ENCODE data around the gene EEFSEC.

DNA sequence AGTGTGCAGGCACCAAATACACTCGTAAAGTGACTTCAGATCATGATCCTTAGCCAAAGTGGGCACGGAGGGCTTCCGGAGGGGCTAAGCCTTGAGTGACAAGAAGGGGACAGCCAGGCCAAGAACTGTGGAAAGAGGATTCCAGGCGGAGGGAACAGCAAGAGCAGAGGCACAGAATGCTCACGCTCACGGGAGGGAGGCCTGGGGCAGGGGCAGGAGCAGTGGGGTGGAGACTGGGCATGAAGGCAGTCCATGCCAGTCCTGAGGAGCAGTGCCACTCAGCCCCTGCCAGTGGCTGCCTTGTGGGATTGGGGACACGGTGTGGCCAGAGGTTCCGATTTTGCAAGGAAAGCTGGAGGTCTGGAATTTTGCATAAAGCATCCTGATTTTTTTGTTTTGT is 277.4 kb downstream of the EEFSEC start:
- TF ChIP-seq, protein P1, sequence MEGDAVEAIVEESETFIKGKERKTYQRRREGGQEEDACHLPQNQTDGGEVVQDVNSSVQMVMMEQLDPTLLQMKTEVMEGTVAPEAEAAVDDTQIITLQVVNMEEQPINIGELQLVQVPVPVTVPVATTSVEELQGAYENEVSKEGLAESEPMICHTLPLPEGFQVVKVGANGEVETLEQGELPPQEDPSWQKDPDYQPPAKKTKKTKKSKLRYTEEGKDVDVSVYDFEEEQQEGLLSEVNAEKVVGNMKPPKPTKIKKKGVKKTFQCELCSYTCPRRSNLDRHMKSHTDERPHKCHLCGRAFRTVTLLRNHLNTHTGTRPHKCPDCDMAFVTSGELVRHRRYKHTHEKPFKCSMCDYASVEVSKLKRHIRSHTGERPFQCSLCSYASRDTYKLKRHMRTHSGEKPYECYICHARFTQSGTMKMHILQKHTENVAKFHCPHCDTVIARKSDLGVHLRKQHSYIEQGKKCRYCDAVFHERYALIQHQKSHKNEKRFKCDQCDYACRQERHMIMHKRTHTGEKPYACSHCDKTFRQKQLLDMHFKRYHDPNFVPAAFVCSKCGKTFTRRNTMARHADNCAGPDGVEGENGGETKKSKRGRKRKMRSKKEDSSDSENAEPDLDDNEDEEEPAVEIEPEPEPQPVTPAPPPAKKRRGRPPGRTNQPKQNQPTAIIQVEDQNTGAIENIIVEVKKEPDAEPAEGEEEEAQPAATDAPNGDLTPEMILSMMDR (IDR thresholded peaks at IDR 0.05; ENCODE audit: low read depth, low read length), result no peak
- no peak for TF ChIP-seq EZH2phosphoT487 (IDR thresholded peaks at IDR 0.05; ENCODE audit: low read depth)

Measured in OCI-LY3 (cell line).